HG02798 (cell line): ENCODE results near the gene RPP40.
"Not testable (repeated sequence)": the region's sequence is repeated elsewhere in the genome, so short reads cannot be mapped to it uniquely, and the experiment has no call there.

ENCODE experiments used
- ATAC-seq: cut with Tn5 transposase; IDR thresholded peaks from one replicate; pipeline ENCODE4 v1.9.1; 2021; ENCODE audit warnings: mild to moderate bottlenecking; ENCODE audit not compliant: unreplicated experiment, poor library complexity

RPP40 gene

GRCh38 chr6:5003604-5004372, at the start of gene RPP40:
TSS of gene RPP40 (minus strand) at chr6:5004037. CDS start at chr6:5004002, 35 bp downstream.
- peak; percentile 96 for ATAC-seq

GRCh38 chr6:5053038-5053437, 49.2 kb upstream of the RPP40 start:
- no peak for ATAC-seq

DNA sequence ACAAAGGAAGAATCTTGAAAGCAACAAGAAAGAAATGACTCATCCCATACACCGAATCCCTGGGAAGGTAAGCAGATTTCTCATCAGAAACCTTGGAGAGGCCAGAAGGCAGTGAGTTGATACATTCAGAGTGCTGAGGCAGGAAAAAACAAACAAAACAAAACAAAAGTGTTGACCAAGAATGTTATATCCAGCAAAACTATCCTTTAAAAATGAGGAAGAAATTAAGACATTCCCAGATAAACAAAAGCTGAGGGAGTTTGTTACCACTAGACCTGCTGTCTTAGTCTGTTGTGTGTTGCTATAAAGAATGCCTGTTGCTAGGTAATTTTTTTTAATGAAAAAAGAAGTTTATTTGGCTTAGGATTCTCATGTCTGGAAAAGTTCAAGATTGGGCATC, 47.6 kb upstream of the RPP40 start:
- no peak for ATAC-seq

DNA sequence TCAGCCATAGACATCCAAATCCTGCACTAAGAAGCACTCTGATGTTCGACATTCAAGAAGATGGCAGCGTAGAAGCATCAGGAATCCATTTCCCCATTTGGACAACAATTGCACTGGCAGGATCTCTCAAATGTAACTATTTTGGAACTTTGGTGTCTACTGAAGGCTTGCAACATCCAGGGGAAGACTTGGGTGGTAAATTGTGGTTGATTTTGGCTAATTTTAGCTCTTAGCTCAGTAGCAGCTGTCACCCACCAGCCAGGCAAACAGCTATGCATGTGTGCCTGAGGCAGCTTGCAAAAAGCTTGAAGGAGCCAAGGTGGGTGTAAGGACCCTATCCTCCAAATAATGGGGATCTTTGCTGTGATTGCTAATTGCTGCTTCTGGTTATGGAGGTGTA, 46.2 kb upstream of the RPP40 start:
- ATAC-seq = no peak

GRCh38 chr6:5046430-5046829, 42.6 kb upstream of the RPP40 start:
- ATAC-seq = no peak

- ATAC-seq = no peak
Measured at GRCh38 chr6:5045416-5045815, 41.6 kb upstream of the RPP40 start.

DNA sequence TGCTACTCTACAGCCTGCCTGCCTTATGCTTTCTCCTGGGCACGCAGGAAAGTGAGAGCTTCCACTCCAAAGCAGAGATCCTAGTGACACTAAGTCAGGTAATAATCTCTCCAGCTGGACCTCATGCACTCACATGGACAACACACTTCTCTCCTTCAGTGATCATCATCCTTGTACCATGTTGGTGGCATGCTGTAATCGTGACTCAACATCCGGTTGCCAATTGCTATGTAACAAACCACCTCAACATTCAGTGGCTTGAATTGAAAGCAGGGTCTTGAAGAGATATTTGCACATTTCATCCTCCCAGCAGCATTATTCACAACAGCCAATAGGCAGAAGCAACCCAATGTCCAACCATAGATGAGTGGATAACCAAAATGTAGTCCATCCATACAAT, 41.0 kb upstream of the RPP40 start:
- ATAC-seq = no peak

DNA sequence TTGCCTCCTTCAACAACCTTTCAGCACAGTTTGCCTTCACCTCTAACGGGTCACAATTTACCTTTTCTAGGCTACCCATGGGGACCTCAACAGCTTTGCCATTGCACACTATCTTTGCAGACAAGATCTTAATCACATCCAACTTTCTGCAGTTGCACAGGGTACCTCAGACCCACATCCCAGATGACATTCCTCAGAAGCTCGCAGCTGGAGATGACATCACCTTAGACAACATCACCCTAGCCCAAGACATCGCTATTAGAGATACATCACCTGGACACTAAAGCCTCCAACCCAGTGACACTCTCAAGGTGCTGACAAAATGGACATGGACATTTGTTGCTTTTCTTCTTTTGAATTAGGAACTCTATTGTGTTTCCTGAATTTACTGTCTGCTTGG, 38.6 kb upstream of the RPP40 start:
- ATAC-seq = no peak

DNA sequence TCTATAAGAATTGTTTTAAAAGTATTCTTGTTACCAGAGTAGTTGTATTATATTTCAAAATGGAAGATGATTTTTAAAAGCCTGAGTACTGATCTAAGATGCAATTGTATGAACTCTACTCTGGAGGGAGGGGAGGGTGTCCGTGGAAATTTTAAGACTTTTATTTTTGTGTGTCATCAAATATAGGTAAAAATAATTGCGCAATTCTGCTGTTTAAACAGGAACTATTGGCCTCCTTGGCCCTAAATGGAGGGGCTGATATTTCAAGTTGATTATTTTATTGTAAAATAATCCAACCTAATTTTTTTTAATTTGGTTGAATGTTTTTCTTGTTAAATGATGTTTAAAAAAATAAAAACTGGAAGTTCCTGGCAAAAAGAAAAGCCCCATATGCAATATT, 38.1 kb upstream of the RPP40 start:
- ATAC-seq = no peak

DNA sequence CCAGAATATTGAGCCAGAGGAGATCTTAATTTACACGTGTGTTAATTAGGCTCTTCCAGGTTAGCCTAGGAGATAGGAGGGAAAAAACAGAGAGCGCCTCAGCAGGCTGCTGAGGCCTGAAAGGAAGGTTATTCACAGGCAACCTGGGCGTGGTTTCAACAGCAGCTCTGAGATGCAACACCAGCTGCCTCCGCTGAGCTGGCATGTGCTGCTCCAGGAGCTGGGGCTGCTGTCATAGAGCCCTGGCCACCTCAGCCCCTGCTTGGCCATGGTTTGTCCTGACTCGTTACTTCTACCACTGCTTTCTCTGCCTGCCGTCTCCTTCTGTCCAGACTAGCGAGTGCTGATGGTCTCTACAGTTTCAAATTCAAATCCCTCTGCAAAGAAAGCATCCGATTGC, 32.4 kb upstream of the RPP40 start:
- ATAC-seq = no peak

DNA sequence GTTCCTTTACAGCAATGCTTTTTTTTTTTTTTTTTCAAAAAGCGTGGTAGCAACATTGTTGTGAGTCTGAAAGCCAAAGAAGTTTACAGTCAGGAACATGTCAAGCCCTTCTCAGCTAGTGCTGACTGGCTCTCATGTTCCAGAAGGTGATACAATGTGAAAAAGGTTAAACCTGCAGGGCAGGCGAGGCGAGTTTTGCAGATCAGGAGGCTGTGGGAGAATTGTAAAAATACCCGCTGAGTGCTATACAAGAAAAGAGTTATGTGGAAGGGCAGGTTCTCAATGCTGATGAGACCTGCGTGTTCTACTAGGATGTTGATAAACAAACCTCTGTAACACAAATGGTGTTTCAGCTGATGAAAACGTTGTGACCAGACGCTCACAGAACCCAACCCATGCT, 30.9 kb upstream of the RPP40 start:
- no peak for ATAC-seq

- no peak for ATAC-seq
Measured at GRCh38 chr6:5034328-5034727, 30.5 kb upstream of the RPP40 start.

- not testable (repeated sequence) for ATAC-seq
Measured at GRCh38 chr6:5033214-5033904, 29.5 kb upstream of the RPP40 start.

- ATAC-seq = not testable (repeated sequence)
Measured at GRCh38 chr6:5032706-5033105, 28.9 kb upstream of the RPP40 start.

GRCh38 chr6:5031150-5031549, 27.3 kb upstream of the RPP40 start:
- ATAC-seq = no peak

DNA sequence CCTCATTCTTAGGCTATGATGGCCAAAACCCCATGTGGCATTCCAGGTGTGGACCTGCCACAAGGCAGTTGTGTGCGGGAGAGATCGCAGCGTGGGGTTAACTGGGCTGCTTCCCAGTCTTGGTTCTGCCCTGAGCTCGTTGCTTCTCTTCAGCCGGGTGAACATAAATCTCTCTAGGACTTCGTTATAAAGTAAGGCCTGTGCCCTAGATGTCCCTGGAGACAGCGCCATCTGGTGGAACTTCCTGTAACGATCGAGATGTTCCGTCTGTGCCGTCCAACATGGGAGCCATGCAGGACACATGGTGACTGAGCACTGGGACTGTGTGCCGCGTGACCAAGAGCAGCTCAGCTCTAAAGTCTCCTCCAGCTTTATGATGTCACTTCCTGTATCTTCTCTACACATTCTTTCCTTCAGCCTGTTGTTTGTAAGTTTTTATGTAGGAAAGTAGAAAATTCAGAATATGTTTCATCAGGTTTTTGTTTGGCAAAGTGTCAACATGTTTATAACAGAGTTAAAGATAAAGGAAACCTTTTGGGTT, 26.8 kb upstream of the RPP40 start:
- peak; percentile 94 for ATAC-seq

GRCh38 chr6:5029609-5030008, 25.8 kb upstream of the RPP40 start:
- ATAC-seq = no peak

DNA sequence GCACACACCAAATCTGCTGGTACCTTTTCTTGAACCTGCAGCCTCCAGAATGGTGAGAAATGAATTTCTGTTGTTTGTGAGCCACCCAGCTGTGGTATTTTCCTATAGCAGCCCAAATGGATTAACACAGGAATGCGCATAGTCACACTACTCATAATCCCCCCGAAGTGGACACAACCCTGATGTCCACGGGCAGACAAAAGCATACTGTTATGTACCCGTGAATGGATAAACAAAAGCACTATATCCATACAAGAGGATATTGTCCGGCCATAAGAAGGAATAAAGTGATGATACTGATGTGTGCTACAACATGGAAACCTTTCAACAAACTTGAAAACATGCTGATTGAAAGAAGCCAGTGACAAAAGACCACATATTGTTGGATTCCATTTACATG, 25.1 kb upstream of the RPP40 start:
- no peak for ATAC-seq

- no peak for ATAC-seq
Measured at GRCh38 chr6:5028301-5028700, 24.5 kb upstream of the RPP40 start.

GRCh38 chr6:5025911-5026819, 22.3 kb upstream of the RPP40 start:
- ATAC-seq = no peak

GRCh38 chr6:5023923-5024322, 20.1 kb upstream of the RPP40 start:
- no peak for ATAC-seq
